GM23338 (cell line): ENCODE measurements around the gene NFE2L1. TPM values are rescaled to one million over a fixed set of nuclear protein-coding genes. Genes with fewer than 3 reads are reported as not detected.

Source experiments
- ATAC-seq: fragments of 200-7000 bp; cut with Tn5 transposase; 3 replicates; pipeline ENCODE4 v1.9.1; 2020
- DNase-seq: peaks from one replicate; pipeline ENCODE4 v3.0.0-alpha.2; 2015; ENCODE audit warnings: low spot score
- H2AFZ ChIP-seq: fragments of 200-600 bp; sonication (generic); 2 replicates; pipeline ENCODE4 v1.8.0; 2016; ENCODE audit warnings: antibody characterized with exemption, mild to moderate bottlenecking, moderate library complexity
- H3F3A ChIP-seq: fragments of 200-600 bp; sonication (generic); replicated peaks from 2 replicates; pipeline ENCODE4 v1.8.0; 2017; ENCODE audit warnings: antibody characterized with exemption, mixed run types, low read depth
- H3K27ac ChIP-seq: fragments of 200-600 bp; sonication (generic); 2 replicates; pipeline ENCODE4 v1.6.1; 2016; ENCODE audit warnings: low read depth
- H3K27me3 ChIP-seq: fragments of 200-600 bp; sonication (generic); 2 replicates; pipeline ENCODE4 v1.8.0; 2016; ENCODE audit warnings: mild to moderate bottlenecking, mixed run types, moderate library complexity; ENCODE audit not compliant: insufficient read depth
- H3K36me3 ChIP-seq: fragments of 200-600 bp; sonication (generic); 2 replicates; pipeline ENCODE4 v1.8.0; 2016; ENCODE audit warnings: mild to moderate bottlenecking; ENCODE audit not compliant: insufficient read depth
- H3K4me1 ChIP-seq: fragments of 200-600 bp; sonication (generic); 2 replicates; pipeline ENCODE4 v1.8.0; 2016; ENCODE audit warnings: mild to moderate bottlenecking, moderate library complexity; ENCODE audit not compliant: insufficient read depth
- H3K4me2 ChIP-seq: fragments of 200-600 bp; sonication (generic); 2 replicates; pipeline ENCODE4 v1.7.1; 2017; ENCODE audit warnings: mixed run types
- H3K4me3 ChIP-seq: fragments of 200-600 bp; sonication (generic); 2 replicates; pipeline ENCODE4 v1.6.1; 2016; ENCODE audit warnings: mixed run types
- H3K79me2 ChIP-seq: fragments of 200-600 bp; sonication (generic); replicated peaks from 2 replicates; pipeline ENCODE4 v1.8.0; 2017; ENCODE audit warnings: mild to moderate bottlenecking; ENCODE audit not compliant: insufficient read depth
- H3K9me2 ChIP-seq: fragments of 200-600 bp; sonication (generic); 2 replicates; pipeline ENCODE4 v1.8.0; 2017; ENCODE audit not compliant: insufficient read depth
- H4K20me1 ChIP-seq: fragments of 200-600 bp; sonication (generic); replicated peaks from 2 replicates; pipeline ENCODE4 v1.8.0; 2017; ENCODE audit warnings: mild to moderate bottlenecking; ENCODE audit not compliant: insufficient read depth
- H3K27ac Mint-ChIP-seq: 2 replicates; pipeline ENCODE4 v1.8.0; 2020; ENCODE audit warnings: inconsistent platforms, mild to moderate bottlenecking, moderate library complexity, mixed read lengths
- H3K27me3 Mint-ChIP-seq: 3 replicates; pipeline ENCODE4 v1.8.0; 2022; ENCODE audit warnings: low read depth, mild to moderate bottlenecking, moderate library complexity, mixed read lengths, inconsistent platforms; ENCODE audit not compliant: insufficient read depth, poor library complexity
- H3K36me3 Mint-ChIP-seq: 3 replicates; pipeline ENCODE4 v1.8.0; 2021; ENCODE audit warnings: low read depth, mild to moderate bottlenecking, inconsistent platforms, moderate library complexity, mixed read lengths
- H3K4me1 Mint-ChIP-seq: 3 replicates; pipeline ENCODE4 v1.8.0; 2020; ENCODE audit warnings: mild to moderate bottlenecking, inconsistent platforms, mixed read lengths
- H3K4me3 Mint-ChIP-seq: 3 replicates; pipeline ENCODE4 v1.8.0; 2021; ENCODE audit warnings: moderate library complexity, mild to moderate bottlenecking, inconsistent platforms, mixed read lengths
- H3K9me3 Mint-ChIP-seq: 3 replicates; pipeline ENCODE4 v1.8.0; 2020; ENCODE audit warnings: moderate library complexity, mild to moderate bottlenecking, inconsistent platforms, mixed read lengths
- EZH2 ChIP-seq: fragments of 200-600 bp; sonication (generic); IDR thresholded peaks from one replicate; pipeline ENCODE4 v1.8.0; 2017; ENCODE audit warnings: antibody characterized with exemption, mild to moderate bottlenecking, low read depth; ENCODE audit not compliant: unreplicated experiment
- EZH2phosphoT487 ChIP-seq: fragments of 200-600 bp; sonication (generic); IDR thresholded peaks from one replicate; pipeline ENCODE4 v1.8.1; 2018; ENCODE audit warnings: antibody characterized with exemption; ENCODE audit not compliant: unreplicated experiment
- JUNB ChIP-seq: IDR thresholded peaks from one replicate; pipeline ENCODE4 v1.6.1; 2016; ENCODE audit warnings: antibody characterized with exemption; ENCODE audit not compliant: unreplicated experiment
- ZNF114 ChIP-seq: fragments of 250-450 bp; sonication (Bioruptor Pico); IDR thresholded peaks from 2 replicates; pipeline ENCODE4 v1.5.0; 2020; ENCODE audit warnings: mild to moderate bottlenecking, moderate library complexity
- ZNF462 ChIP-seq: fragments of 250-450 bp; sonication (Bioruptor Pico); IDR thresholded peaks from 2 replicates; pipeline ENCODE4 v1.5.0; 2020; ENCODE audit warnings: mild to moderate bottlenecking, moderate library complexity
- polyA plus RNA-seq: library from polyadenylated mRNA; unstranded; fragments of >200 nt; fragmentation: Nextera tagmentation; extraction: Ambion mirVana; gene quantifications from 2 replicates; pipeline ENCODE4 v1.2.1, GENCODE V29; 2016
- total RNA-seq: library from RNA; depleted of rRNA; stranded (reverse); fragments of >200 nt; shearing (Covaris generic); gene quantifications from 2 replicates; pipeline ENCODE4 v1.2.3, GENCODE V29; 2014
- TF ChIP-seq, protein P1 (sequence below), 2 experiments: fragments of 200-600 bp in 1 of 2; sonication (generic) in 1 of 2; conservative IDR thresholded peaks; 2 replicates each; pipeline versions ENCODE4 v1.5.1 to v1.6.1; 2016 to 2017; ENCODE audit warnings: antibody characterized with exemption in 2 of 2, low read depth in 2 of 2, mild to moderate bottlenecking in 2 of 2, moderate library complexity in 1 of 2
- TF ChIP-seq, protein P2 (sequence below): IDR thresholded peaks from one replicate; pipeline ENCODE4 v1.6.1; 2018; ENCODE audit warnings: antibody characterized with exemption; ENCODE audit not compliant: unreplicated experiment

NFE2L1 gene
- total and polyA plus RNA-seq, 2 experiments from 2014 or later, result 39.9 to 138 TPM

- no peak for TF ChIP-seq ZNF462 (CRISPR knock-in tag)
- no peak for TF ChIP-seq EZH2
- no peak for TF ChIP-seq ZNF114 (CRISPR knock-in tag)
- TF ChIP-seq, protein P1, sequence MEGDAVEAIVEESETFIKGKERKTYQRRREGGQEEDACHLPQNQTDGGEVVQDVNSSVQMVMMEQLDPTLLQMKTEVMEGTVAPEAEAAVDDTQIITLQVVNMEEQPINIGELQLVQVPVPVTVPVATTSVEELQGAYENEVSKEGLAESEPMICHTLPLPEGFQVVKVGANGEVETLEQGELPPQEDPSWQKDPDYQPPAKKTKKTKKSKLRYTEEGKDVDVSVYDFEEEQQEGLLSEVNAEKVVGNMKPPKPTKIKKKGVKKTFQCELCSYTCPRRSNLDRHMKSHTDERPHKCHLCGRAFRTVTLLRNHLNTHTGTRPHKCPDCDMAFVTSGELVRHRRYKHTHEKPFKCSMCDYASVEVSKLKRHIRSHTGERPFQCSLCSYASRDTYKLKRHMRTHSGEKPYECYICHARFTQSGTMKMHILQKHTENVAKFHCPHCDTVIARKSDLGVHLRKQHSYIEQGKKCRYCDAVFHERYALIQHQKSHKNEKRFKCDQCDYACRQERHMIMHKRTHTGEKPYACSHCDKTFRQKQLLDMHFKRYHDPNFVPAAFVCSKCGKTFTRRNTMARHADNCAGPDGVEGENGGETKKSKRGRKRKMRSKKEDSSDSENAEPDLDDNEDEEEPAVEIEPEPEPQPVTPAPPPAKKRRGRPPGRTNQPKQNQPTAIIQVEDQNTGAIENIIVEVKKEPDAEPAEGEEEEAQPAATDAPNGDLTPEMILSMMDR (conservative IDR thresholded peaks at IDR 0.05; ENCODE audit: low read depth in 2 of 2), result no peak
- no peak for TF ChIP-seq EZH2phosphoT487
Observed at GRCh38 chr17:48014595-48015111, 33.5 kb upstream of the NFE2L1 start (continued).

GRCh38 chr17:48016112-48016511 is 32.0 kb upstream of the NFE2L1 start:
- Histone ChIP-seq H3K36me3 (no peaks in the 10 kb centered on the region), H3K9me2 (no peaks in the 10 kb centered on the region), H2AFZ (no peak overlapping the region), H3K27me3 (peaks cover 24% of the 10 kb centered on the region), H3F3A (peaks cover 7% of the 10 kb centered on the region; the same call in 1 of the 2 replicates), H3K79me2 (no peaks in the 10 kb centered on the region), H3K4me2 (no peak overlapping the region), H3K4me1 (peaks cover 5% of the 10 kb centered on the region), H3K4me3 (no peak overlapping the region), H3K27ac (no peak overlapping the region), H4K20me1 (0 out of 2 replicates have a peak, but pooled peaks cover 3% of the 10 kb centered on the region)
- DNase-seq (no peak), ATAC-seq (no peak)
- H3K9me3 Mint-ChIP-seq, result no peaks in the 10 kb centered on the region; the same call in 2 of the 3 replicates
- no peak overlapping the region for H3K4me3 Mint-ChIP-seq
- H3K27ac Mint-ChIP-seq, result no peak overlapping the region
- H3K36me3 Mint-ChIP-seq, result no peaks in the 10 kb centered on the region
- H3K27me3 Mint-ChIP-seq, result peaks cover 21% of the 10 kb centered on the region
- H3K4me1 Mint-ChIP-seq, result peaks cover 29% of the 10 kb centered on the region
- no peak for TF ChIP-seq EZH2phosphoT487
- TF ChIP-seq, protein P2, sequence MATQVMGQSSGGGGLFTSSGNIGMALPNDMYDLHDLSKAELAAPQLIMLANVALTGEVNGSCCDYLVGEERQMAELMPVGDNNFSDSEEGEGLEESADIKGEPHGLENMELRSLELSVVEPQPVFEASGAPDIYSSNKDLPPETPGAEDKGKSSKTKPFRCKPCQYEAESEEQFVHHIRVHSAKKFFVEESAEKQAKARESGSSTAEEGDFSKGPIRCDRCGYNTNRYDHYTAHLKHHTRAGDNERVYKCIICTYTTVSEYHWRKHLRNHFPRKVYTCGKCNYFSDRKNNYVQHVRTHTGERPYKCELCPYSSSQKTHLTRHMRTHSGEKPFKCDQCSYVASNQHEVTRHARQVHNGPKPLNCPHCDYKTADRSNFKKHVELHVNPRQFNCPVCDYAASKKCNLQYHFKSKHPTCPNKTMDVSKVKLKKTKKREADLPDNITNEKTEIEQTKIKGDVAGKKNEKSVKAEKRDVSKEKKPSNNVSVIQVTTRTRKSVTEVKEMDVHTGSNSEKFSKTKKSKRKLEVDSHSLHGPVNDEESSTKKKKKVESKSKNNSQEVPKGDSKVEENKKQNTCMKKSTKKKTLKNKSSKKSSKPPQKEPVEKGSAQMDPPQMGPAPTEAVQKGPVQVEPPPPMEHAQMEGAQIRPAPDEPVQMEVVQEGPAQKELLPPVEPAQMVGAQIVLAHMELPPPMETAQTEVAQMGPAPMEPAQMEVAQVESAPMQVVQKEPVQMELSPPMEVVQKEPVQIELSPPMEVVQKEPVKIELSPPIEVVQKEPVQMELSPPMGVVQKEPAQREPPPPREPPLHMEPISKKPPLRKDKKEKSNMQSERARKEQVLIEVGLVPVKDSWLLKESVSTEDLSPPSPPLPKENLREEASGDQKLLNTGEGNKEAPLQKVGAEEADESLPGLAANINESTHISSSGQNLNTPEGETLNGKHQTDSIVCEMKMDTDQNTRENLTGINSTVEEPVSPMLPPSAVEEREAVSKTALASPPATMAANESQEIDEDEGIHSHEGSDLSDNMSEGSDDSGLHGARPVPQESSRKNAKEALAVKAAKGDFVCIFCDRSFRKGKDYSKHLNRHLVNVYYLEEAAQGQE, result no peak
- TF ChIP-seq JUNB, result no peak
- TF ChIP-seq, protein P1 (conservative IDR thresholded peaks at IDR 0.05; ENCODE audit: low read depth in 2 of 2), result no peak
- TF ChIP-seq EZH2, result no peak
